Colonic mucosa (tissue), 4 donors: ENCODE results near the gene FHL2. TPM values are rescaled to one million over a fixed set of nuclear protein-coding genes. Genes with fewer than 3 reads are reported as not detected.

Experiments
- DNase-seq: peaks from one replicate; pipeline ENCODE4 v3.0.0-alpha.2; 2020
- H3K27ac ChIP-seq: fragments of 200-600 bp; one replicate; pipeline ENCODE4 v1.8.0; 2021
- H3K27me3 ChIP-seq: fragments of 200-600 bp; one replicate; pipeline ENCODE4 v1.8.0; 2021
- H3K36me3 ChIP-seq: fragments of 200-600 bp; one replicate; pipeline ENCODE4 v1.8.0; 2021
- H3K4me1 ChIP-seq: fragments of 200-600 bp; one replicate; pipeline ENCODE4 v1.8.0; 2021; ENCODE audit warnings: mild to moderate bottlenecking
- H3K4me3 ChIP-seq: fragments of 200-600 bp; one replicate; pipeline ENCODE4 v1.8.0; 2021
- H3K9ac ChIP-seq, 2 donors: one replicate each; pipeline ENCODE4 v1.7.0; 2013; ENCODE audit warnings: control low read depth in 2 of 2, low read depth in 2 of 2, low read length in 2 of 2
- H3K9me3 ChIP-seq: fragments of 200-600 bp; one replicate; pipeline ENCODE4 v1.8.0; 2021
- CTCF ChIP-seq: fragments of 200-600 bp; IDR thresholded peaks from one replicate; pipeline ENCODE4 v1.8.0; 2022; ENCODE audit warnings: antibody characterized with exemption, mild to moderate bottlenecking
- intact Hi-C: fragments of 100-400 bp; cut with DNase I; formaldehyde crosslinking; loops from one replicate; pipeline ENCODE4 v1.14.1; 2022
- total RNA-seq, 2 donors: library from RNA; stranded (reverse); fragmentation: NEBNext Ultra II Directional in 1 of 2; extraction: Animal tissue kit (Norgen Biotek cat#: 25700) in 1 of 2; gene quantifications; one replicate each; pipeline ENCODE4 v1.2.1, GENCODE V29; 2021
- donor health status: healthy.
- donor health status: DM: no; HTN: no; CAD: no.
- donor health status: DM: no; HTN: no; CAD: no.

Gene FHL2
- total RNA-seq, 2 donors from 2014 or later: 103 to 212 TPM

- Histone ChIP-seq H3K4me1 (peaks cover 4% of the 10 kb centered on the region), H3K27ac (peak overlapping the region; percentile 80), H3K9me3 (no peaks in the 10 kb centered on the region), H3K36me3 (peaks cover 5% of the 10 kb centered on the region), H3K9ac (no peak overlapping the region), H3K4me3 (no peak overlapping the region), H3K27me3 (no peaks in the 10 kb centered on the region)
- no peak for TF ChIP-seq CTCF
- intact Hi-C loops: loop anchor here (5.0 kb wide), 1 partner anchor 71 kb away; no protein-coding TSS in a partner anchor
- DNase-seq: no peak
Measured at GRCh38 chr2:105381101-105381668, 17.7 kb downstream of the FHL2 start.

- H3K4me1 ChIP-seq: peaks cover 4% of the 10 kb centered on the region
- H3K4me3 ChIP-seq: no peak overlapping the region
- H3K27ac ChIP-seq: peak overlapping the region; percentile 80
- TF ChIP-seq CTCF: no peak
- peaks cover 5% of the 10 kb centered on the region for H3K36me3 ChIP-seq
- intact Hi-C loops: loop anchor here (5.0 kb wide), 1 partner anchor 72 kb away; no protein-coding TSS in a partner anchor
- H3K9ac ChIP-seq: no peak overlapping the region
- no peak for DNase-seq
- no peaks in the 10 kb centered on the region for H3K27me3 ChIP-seq
- H3K9me3 ChIP-seq: no peaks in the 10 kb centered on the region
Measured at GRCh38 chr2:105380432-105381100, 18.3 kb downstream of the FHL2 start.

GRCh38 chr2:105379741-105380186 is 19.1 kb downstream of the FHL2 start:
- intact Hi-C loops: loop anchor here (5.0 kb wide), 1 partner anchor 73 kb away; no protein-coding TSS in a partner anchor
- peak overlapping the region; percentile 80 for H3K27ac ChIP-seq

GRCh38 chr2:105378921-105379383 is 19.9 kb downstream of the FHL2 start:
- no peak for DNase-seq
- Histone ChIP-seq H3K36me3 (peaks cover 8% of the 10 kb centered on the region), H3K27ac (peak overlapping the region; percentile 80)

More at GRCh38 chr2:105379741-105380186, 19.1 kb downstream of the FHL2 start:
- Histone ChIP-seq H3K36me3 (peaks cover 5% of the 10 kb centered on the region), H3K9ac (peak overlapping the region in 1 of 2 donors; percentile 14), H3K4me1 (no peaks in the 10 kb centered on the region), H3K4me3 (no peak overlapping the region), H3K9me3 (no peaks in the 10 kb centered on the region), H3K27me3 (no peaks in the 10 kb centered on the region)
- TF ChIP-seq CTCF: no peak
- DNase-seq: no peak

More at GRCh38 chr2:105378921-105379383, 19.9 kb downstream of the FHL2 start:
- Histone ChIP-seq H3K4me3 (no peak overlapping the region), H3K9ac (no peak overlapping the region), H3K4me1 (no peaks in the 10 kb centered on the region), H3K27me3 (no peaks in the 10 kb centered on the region), H3K9me3 (no peaks in the 10 kb centered on the region)
- intact Hi-C loops: no loop called here
- no peak for TF ChIP-seq CTCF
